ENCODE measurements around the gene LDLRAD3.

Gene LDLRAD3

DNA sequence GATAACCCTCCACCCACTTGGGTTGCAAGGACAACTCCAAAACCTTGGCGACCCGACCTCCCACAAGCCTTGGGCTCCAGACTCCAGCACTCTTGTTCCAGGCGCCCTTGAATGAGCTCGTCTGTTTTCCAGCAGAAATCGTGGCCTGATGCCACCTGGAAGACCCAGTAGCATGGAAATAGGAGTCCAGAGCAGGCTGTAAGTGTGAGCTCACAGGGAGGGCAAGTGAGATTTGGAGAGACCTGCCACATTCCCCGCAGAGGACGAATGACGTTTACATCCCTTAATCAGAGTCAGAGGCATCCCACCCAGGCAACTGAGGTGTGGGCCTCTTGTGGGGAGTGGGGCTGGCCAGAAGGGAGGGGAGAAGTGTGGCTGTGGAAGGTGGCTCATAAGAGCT, 71.9 kb downstream of the LDLRAD3 start:
- no peak for DNase-seq (ENCODE audit: extremely low read depth in 1 of 2, low read depth in 1 of 2)

DNA sequence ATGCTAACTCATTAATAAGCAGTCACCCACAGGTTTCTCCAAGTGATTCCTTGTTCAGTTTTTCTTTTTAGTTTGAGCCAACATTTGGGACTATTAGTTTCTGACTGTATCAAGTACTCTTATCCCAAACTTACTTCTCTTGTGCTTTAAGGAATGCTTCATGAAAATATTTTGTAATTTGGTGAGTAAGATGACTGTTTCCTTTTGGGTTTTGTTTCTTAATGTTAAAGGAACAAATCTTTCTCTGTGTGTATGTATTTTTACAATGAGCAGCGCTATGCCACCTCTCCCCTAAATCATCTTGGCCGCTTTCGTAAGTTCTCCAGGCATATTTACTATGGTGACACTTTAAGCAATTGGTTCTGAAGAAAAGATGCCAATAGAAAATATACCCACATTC, 72.4 kb downstream of the LDLRAD3 start:
- DNase-seq (ENCODE audit: extremely low read depth in 1 of 2, low read depth in 1 of 2): no peak

DNA sequence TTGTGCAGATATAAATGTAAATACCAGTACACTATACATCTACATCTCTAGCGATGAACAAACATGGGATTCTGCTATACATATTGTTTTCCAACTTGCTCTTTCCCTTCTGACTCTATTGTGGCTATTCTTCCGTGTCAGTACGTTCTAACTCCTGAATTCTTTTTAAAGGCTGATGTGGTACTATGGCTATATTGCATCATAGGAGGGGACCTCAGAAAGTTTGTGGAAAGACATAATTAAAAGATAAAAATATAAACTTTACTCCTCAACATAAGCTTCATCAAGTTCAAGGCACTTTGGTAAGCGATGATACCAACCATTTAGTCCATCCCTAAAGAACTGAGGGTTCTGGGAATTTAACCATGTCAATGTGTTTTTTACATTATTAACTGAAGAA, 72.8 kb downstream of the LDLRAD3 start:
- DNase-seq (ENCODE audit: extremely low read depth in 1 of 2, low read depth in 1 of 2): no peak

DNA sequence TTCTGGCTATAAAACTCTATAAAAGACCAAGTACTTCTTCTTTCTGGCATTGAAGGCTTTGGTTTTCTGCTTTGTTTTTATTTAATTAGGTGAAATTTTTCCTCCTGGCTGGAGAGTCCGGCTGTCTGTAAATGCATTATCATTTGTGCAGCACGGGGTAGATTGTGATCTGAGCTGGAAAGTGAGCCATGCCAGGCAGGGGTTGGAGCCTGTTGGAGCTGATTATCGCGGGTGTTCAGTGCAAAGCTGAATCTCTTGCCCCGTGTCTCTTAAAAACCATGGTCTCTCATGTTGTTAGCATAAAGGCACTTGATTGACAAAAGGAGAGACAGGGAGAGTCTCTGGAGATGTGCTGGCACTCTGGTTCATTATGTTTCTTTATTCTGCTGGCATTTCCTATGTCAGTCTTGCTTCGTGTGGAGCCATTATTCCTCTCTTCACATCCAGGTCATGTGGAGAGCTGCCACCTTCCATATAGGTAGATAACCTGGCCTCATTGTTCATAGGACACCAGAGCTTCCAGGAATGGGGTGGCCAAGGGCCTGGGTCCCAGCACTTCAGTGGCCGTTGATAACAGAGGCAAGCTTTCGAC, 75.2 kb downstream of the LDLRAD3 start:
- no peak for DNase-seq (ENCODE audit: extremely low read depth in 1 of 2, low read depth in 1 of 2)

DNA sequence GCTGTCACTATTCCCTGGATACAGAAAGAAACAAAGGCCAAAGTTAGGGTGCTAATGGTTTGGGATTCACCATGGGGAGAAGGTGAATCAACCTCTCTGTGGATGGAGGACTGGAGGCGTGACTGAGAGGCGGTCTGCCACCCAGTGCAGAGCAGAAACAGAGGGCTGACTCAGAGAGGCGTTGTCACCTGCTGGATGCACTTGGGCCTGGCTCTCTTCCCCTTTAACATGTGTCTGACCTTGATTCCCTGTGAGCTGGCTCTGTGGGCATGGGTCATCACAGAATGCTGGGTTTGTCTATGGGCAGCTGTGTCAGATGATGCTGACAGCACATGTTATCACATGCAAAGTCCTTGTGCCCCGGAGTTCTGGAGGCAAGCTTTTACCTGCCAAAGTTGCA, 75.9 kb downstream of the LDLRAD3 start:
- no peak for DNase-seq (ENCODE audit: extremely low read depth in 1 of 2, low read depth in 1 of 2)

DNA sequence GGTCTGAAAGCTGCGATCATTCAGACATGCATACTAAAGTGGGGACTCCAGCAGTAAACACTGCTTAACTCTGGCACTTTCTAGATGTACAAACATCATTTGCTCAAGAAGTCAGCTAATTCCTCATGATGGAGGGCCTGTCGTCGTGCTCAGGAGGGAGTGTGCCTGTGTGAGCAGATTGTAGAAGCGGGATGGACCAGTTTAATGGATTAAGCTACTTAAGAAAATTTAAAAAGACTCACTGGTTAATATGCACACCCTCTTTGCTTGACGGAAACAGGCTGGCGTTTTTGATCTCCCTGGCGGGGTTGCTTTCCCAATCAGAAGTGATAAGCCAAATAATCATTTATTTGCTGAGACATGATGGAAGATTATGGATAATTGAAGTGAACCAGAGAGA, 79.0 kb downstream of the LDLRAD3 start:
- no peak for DNase-seq (ENCODE audit: extremely low read depth in 1 of 2, low read depth in 1 of 2)

DNA sequence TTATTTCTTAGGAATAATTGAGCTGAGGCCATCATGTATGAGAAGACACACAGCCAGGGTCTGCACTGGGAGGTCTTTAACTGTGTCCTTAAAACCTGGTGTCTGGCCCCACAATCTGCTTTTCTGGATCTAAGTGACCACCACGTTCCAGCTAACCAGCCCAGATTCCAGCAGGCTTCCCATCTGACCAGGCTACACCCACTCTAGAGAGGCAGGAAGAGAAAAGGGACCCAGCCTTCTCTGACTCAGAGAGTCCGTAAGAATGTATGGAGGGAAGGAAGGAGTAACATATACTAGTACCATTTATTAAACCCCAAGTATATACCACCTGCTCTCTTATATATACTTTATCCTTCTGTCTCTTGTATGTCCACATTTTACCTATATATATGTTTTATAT, 80.1 kb downstream of the LDLRAD3 start:
- DNase-seq (ENCODE audit: extremely low read depth in 1 of 2, low read depth in 1 of 2): no peak

DNA sequence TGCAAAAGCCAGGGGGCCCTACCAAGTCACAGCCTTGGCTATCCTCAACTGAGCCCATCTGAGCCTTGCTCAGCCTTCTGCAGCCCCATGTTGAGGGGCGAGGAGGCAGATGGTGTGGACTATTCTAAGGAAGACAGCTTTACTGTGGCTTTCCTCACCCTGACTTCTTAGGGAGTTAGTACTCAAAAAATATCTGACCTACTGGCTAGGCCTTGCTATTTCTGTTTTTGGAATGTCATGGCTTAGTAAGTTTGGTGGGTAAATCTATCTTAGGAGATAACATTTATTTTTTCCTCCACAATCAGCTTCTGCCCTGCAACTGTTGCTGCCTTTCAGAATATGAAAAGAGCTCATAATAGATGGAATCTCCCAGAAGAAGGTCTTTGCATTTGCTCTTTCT, 80.9 kb downstream of the LDLRAD3 start:
- no peak for DNase-seq (ENCODE audit: extremely low read depth in 1 of 2, low read depth in 1 of 2)

DNA sequence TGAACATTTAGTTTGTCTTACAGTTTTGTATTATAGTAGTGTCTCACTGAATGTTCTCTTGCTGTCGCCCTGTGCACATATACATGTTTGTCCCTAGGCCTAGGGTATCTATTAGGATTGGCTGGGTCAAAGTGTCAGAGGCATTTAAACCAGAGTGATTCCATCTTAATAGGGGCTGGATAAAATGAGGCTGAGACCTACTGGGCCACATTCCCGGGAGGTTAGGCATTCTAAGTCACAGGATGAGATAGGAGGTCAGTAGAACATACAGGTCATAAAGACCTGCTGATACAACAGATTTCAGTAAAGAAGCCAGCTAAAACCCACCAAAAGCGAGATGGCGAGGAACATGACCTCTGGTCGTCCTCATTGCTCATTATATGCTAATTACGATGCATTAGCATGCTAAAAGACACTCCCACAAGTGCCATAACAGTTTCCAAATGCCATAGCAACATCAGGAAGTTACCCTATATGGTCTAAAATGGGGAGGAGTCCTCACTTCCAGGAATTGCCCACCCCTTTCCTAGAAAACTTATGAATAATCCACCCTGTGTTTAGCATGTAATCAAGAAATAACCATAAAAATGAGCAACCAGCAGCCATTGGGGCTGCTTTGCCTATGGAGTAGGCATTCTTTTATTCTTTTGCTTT, 82.6 kb downstream of the LDLRAD3 start:
- no peak for DNase-seq (ENCODE audit: extremely low read depth in 1 of 2, low read depth in 1 of 2)

DNA sequence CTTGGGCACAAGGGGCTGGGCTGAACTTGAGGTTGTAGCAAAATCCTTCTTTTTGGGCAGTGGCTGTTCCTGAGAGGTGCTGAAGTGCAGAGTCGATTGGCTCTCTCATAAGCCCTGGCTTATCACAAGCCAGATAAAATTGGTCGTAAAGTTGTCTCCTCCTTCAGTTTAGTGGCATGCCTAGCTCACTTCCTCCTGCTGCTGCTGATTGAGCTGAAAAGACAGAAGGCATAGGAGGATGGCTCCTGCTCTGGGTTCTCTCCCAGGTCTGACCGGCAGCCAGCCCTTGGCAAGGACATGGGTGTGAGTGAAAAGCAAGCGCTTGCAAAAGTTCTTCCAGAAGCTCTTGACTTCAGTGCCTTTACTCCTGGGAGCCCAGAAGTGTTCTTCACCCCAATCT, 83.9 kb downstream of the LDLRAD3 start:
- no peak for DNase-seq (ENCODE audit: extremely low read depth in 1 of 2, low read depth in 1 of 2)

DNA sequence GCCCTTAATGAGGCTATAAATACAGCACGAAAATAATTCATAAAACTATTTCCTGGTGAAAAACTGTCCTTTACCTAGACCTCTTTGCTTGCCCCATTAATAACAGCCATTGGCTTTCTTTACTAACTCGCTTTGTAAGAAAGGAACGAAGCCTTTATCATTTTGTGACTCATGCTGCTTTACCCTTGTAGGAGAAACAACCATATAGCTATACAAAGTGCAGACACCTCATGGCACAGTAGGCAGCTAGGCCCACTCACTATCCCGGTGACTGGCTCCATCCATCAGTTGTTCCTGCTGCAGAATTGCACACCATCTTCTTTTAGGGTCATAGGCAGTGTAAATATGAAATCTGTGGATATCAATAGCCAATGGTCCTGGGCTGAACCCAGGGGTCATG, 85.8 kb downstream of the LDLRAD3 start:
- no peak for DNase-seq (ENCODE audit: extremely low read depth in 1 of 2, low read depth in 1 of 2)

DNA sequence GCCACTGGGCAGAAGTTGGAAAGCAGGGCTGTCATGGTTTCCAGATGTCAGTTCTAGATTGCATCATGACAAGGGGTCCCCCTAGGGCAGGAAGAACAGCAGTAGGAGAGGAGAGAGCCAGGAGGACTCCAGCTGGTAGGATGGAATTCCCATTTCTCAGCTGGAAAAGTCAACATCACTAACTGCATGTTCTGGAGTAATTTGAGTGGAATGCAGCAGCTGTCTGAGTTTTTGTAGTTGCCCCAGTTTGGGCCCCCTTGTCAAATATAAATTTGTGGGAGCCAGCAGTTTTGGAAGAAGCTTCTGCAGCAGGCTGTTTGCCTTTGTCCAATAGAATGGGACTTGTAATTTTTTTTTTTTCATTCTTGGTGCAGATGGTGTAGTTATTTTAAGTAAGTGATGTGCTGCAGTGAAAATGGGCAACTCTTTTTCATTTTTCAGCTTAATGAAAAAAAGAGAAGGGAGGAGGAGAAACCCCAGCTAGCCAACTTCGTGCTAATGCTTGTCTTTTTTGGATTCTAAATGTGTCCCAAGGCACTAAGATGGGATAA, 86.9 kb downstream of the LDLRAD3 start:
- no peak for DNase-seq (ENCODE audit: extremely low read depth in 1 of 2, low read depth in 1 of 2)

DNA sequence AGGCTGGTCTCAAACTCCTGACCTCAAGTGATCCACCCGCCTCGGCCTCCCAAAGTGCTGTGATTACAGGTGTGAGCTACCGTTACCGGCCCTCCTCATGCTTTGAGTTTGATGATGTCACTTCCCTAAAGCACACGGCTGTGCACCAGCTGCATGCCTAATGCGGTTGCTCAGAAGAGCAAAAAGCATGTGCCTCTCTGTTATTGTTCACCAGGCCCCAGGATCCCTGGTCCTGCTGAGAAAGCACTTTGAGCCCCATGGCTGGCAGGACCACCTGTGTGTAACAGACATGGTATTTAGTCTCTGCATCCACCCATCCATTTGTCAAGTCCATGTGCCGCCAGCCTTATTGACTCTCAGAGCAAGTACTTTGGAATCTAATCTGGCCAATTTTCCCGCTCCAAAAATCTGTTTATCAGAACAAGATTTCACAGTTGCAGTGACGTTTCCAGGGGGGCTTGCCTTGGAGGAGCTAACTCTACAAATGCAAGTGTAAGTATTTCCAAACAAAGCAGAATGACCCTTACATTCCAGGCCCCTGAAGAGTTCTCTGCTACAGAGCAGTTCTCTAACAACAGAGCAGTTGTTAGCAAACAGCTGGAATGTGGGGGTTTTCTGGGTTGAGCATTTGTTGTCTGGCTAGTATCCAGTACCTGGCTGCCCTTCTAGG, 89.4 kb downstream of the LDLRAD3 start:
- no peak for DNase-seq (ENCODE audit: extremely low read depth in 1 of 2, low read depth in 1 of 2)

DNA sequence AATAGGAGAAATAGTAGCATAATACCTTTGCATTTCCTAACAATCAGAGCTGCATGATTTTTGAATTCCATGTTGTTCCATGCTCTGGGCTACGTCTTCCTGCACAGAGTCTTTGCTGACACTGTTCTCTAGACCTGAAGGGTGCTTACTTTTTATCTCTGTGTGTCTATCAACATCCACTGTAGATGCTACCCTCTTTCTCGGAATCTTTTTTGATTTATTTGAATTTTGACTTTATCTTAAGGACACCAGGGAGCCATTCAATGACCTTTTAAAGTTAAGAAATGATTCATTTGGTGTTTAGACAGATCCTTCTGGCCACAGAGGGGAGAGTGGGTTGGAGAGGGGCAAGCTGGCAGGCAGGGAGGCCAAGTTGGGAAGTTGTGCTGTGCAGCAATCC, 90.1 kb downstream of the LDLRAD3 start:
- no peak for DNase-seq (ENCODE audit: extremely low read depth in 1 of 2, low read depth in 1 of 2)

DNA sequence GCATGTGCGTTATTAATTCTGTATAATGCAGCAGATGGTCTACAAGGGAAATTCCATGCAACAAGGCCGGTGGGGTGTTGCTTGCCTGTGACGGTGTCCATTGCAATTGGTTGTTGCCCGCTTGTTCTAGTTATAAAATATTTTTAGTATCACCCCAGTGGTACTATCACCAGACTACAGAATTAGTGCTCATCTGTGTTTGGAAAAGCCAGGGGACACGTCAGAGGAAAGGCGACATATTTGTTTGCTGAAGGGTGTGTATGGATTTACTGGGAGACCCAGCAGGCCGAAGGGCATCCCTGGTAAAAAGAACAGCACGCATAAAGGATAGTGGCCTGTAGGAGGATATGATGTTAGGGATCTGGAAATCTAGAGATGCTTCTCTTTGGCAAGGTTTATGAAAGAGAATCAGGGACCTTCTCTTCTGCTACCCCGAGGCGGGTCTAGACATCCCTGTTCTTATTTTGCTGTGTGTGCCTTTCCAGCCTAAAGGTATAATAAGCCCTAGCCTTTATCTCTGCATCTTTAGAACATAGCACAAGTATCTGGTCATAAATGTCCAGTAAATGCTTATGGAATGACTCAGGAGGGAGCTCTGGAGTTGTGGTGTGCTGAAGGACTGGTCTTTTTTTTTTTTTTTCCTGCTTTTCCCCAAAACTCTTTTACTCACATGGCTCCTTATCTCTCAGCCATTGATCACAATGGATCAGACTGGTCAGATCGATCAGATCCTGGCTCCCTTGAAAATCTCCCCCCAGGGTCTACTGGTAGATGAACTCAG, 90.9 kb downstream of the LDLRAD3 start:
- DNase-seq (ENCODE audit: extremely low read depth in 1 of 2, low read depth in 1 of 2): no peak

DNA sequence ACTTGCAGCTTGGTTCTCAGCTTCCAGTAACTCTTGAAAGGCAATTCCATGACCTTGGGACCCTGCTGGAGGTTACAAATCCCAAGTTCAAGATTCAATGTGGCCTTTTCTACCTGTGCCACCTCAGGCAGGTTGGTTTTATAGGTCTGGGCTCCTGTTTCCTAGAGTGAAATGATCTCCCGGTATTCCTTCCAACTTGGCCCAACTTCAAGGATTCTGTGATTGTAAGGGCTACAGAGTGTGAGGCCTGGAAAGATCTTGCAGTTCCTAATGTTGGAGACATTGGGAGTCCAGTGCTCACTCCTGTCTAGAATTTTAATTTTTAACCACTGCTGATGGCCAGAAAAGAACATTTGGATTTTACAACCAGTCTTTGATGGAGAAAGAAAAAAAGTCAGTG, 91.6 kb downstream of the LDLRAD3 start:
- DNase-seq (ENCODE audit: extremely low read depth in 1 of 2, low read depth in 1 of 2): no peak

DNA sequence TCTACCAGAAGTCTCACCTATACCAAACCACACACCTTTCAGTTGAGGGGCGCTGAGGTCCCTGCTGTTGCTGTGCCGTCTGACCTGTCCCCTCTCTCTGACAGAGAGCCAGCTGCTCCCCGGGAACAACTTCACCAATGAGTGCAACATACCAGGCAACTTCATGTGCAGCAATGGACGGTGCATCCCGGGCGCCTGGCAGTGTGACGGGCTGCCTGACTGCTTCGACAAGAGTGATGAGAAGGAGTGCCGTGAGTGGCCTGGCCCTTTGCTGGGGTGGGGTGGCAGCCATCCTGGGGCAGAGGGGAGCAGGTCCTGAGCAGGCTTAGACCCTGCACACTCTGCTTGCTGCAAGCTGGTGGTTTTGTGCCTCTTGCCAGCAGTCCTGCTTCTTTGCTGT, 92.1 kb downstream of the LDLRAD3 start:
- DNase-seq (ENCODE audit: extremely low read depth in 1 of 2, low read depth in 1 of 2): no peak

DNA sequence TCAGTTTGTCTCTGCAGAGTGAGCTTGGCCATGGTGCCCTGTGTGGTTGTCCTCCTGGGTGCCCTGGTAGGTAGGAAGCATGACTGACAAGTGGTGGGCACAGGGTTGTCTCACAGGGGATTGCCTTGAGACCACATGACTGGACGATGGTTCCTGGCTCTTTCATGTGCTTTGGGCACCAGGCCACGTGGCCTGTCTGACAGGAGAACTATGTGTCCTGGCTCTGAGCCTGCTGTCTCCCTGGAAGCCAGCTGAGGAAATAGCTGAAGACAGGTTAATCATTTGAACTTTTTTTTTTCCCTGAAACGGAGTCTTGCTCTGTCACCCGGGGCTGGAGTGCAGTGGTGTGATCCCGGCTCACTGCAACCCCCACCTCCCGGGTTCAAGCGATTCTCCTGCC, 93.2 kb downstream of the LDLRAD3 start:
- DNase-seq (ENCODE audit: extremely low read depth in 1 of 2, low read depth in 1 of 2): no peak

DNA sequence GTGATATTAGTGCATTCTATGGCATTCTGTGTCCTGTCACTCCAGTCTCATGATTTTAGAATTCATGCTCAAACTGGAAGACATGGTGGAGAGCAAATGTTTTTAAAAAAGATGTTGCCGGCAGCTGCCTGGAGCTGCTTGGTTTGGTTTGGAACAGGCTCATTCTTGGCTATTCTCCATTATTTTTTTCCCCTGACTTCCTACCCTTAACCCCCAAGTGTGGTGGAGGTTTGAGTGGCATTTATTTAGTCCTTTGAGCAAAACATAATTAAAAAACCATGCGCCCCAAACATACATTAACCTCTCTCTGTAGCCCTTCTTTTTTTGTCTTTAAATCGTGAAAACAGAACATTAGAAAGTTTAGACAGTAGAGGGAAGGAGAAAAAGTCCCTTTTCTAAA, 94.7 kb downstream of the LDLRAD3 start:
- DNase-seq (ENCODE audit: extremely low read depth in 1 of 2, low read depth in 1 of 2): no peak

DNA sequence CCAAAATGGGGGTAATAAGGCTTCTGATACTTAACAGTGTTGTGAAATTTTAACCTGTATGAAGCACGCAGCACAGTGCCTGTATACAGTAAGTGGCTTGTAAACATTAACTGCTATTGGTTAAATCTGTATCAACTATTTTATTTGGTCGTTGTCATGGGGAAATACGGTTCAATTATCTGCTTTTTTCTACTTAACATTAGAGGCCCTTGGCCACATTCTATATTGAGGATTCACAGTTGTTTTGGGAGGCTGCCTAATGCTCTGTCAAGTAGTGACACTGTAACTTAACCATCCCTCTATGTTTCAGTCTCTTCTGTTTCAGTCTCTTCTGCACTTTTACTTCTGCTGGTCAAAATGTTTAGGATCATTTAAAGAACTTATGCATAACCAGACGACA, 95.6 kb downstream of the LDLRAD3 start:
- no peak for DNase-seq (ENCODE audit: extremely low read depth in 1 of 2, low read depth in 1 of 2)

DNA sequence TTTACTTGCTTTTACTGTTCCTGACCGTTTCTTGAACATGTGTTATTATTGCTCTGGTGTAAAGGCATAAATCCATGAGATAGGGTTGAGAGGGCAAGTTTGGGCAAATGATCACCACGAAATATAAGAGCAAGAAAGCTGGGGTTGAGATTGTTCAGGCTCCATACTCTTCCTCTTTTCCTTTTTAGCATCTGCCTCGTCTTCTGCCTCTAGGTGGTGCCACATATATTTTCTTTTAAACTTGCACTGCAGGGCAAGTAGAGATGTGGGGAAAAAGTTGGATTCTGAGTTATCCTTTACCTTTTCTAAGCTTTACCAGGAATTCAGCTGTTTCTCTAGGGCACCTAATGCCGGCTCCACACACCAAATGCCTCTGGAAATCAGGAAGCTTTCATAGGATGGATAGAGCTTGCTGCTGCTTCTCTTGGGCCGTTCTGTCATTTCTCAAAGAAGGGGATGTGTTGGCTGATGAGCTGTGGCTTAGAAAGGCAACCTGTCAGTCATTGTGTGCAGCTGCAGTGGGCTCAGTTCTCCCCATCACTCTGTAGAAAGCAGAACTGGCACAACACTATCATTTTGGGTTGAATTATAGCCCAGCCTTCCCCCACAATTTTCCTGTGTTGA, 98.2 kb downstream of the LDLRAD3 start:
- DNase-seq (ENCODE audit: extremely low read depth in 1 of 2, low read depth in 1 of 2): no peak
